AG04449 (cell line): ENCODE data around the gene CTSC.

Experiments
- CTCF ChIA-PET: fragments of 350-600 bp; formaldehyde crosslinking; extraction: SDS; loops from one replicate; lab custom pipeline; 2021; ENCODE audit warnings: antibody characterized with exemption; lab: Yijun Ruan, JAX
- POLR2A ChIA-PET: fragments of 400-600, 350-600 bp; formaldehyde crosslinking; extraction: SDS; loops from one replicate; lab custom pipeline; 2020; ENCODE audit warnings: antibody characterized with exemption, inconsistent platforms; lab: Yijun Ruan, JAX
- DNase-seq: peaks from one replicate; pipeline ENCODE4 v3.0.0-alpha.2; 2010; ENCODE audit warnings: low read depth, low spot score
- H3K4me3 ChIP-seq: 2 replicates; pipeline ENCODE4 v1.5.1; 2011; ENCODE audit warnings: low read depth, mild to moderate bottlenecking, control low read depth, low read length
- CTCF ChIP-seq: IDR thresholded peaks from one replicate; pipeline ENCODE4 v1.5.1; 2011; ENCODE audit warnings: mild to moderate bottlenecking, moderate library complexity, low read length, control low read depth, inconsistent platforms; ENCODE audit not compliant: insufficient read depth; ENCODE audit errors: missing control alignments

The CTSC gene

GRCh38 chr11:88303037-88303436 is 34.5 kb downstream of the CTSC start:
- no peak for DNase-seq
- no peak overlapping the region for H3K4me3 ChIP-seq
- ChIA-PET CTCF (no interaction called here), POLR2A (no interaction called here)
- TF ChIP-seq CTCF = no peak

- CTCF ChIA-PET = no interaction called here
These were observed 35.9 kb downstream of the CTSC start for GRCh38 chr11:88301488-88302140.

GRCh38 chr11:88300888-88301487 is 36.5 kb downstream of the CTSC start:
- ChIA-PET POLR2A (no interaction called here), CTCF (no interaction called here)
- H3K4me3 ChIP-seq = no peak overlapping the region
- DNase-seq = no peak
- TF ChIP-seq CTCF = no peak

More at GRCh38 chr11:88301488-88302140, 35.9 kb downstream of the CTSC start:
- no peak for DNase-seq
- H3K4me3 ChIP-seq = no peak overlapping the region
- TF ChIP-seq CTCF = no peak
- POLR2A ChIA-PET = no interaction called here

- CTCF ChIA-PET = no interaction called here
- H3K4me3 ChIP-seq = no peak overlapping the region
- no peak for TF ChIP-seq CTCF
- no peak for DNase-seq
- POLR2A ChIA-PET = no interaction called here
These were observed 39.7 kb downstream of the CTSC start for GRCh38 chr11:88297863-88298262.

GRCh38 chr11:88297421-88297820 is 40.1 kb downstream of the CTSC start:
- no peak overlapping the region for H3K4me3 ChIP-seq
- no peak for DNase-seq
- POLR2A ChIA-PET = no interaction called here
- no peak for TF ChIP-seq CTCF
- CTCF ChIA-PET = no interaction called here

GRCh38 chr11:88295028-88295427 is 42.5 kb downstream of the CTSC start:
- no peak overlapping the region for H3K4me3 ChIP-seq
- DNase-seq = no peak
- no peak for TF ChIP-seq CTCF
- POLR2A ChIA-PET = no interaction called here
- CTCF ChIA-PET = no interaction called here
